WTC11 (cell line): ENCODE results near the gene OR10V1. TPM values are rescaled to one million over a fixed set of nuclear protein-coding genes. Genes with fewer than 3 reads are reported as not detected.
A peak's percentile ranks its signal among the peaks of the same experiment; 100 is the strongest.

Experiments used
- ATAC-seq: fragments of 200-7000 bp; cut with Tn5 transposase; 2 replicates; pipeline ENCODE4 v1.10.0; 2021; ENCODE audit warnings: mild to moderate bottlenecking, moderate library complexity
- CTCF ChIA-PET: fragments of 300-600 bp; sonication (Branson Sonifier 250); formaldehyde crosslinking; loops from one replicate; lab custom pipeline; 2021; ENCODE audit warnings: antibody characterized with exemption; lab: Charles Lee
- POLR2A ChIA-PET: fragments of 350-600 bp; sonication (Branson Sonifier 250); formaldehyde crosslinking; loops from one replicate; lab custom pipeline; 2021; ENCODE audit warnings: antibody characterized with exemption; lab: Charles Lee
- DNase-seq: peaks from one replicate; pipeline ENCODE4 v3.0.0; 2021; ENCODE audit warnings: low spot score
- H3K27ac Mint-ChIP-seq: 2 replicates; pipeline ENCODE4 v1.8.0; 2021; ENCODE audit warnings: mixed read lengths
- H3K27me3 Mint-ChIP-seq: 2 replicates; pipeline ENCODE4 v1.8.0; 2021; ENCODE audit warnings: low read depth, mild to moderate bottlenecking, moderate library complexity, mixed read lengths
- H3K36me3 Mint-ChIP-seq: 2 replicates; pipeline ENCODE4 v1.8.0; 2021; ENCODE audit warnings: mixed read lengths
- H3K4me1 Mint-ChIP-seq: 2 replicates; pipeline ENCODE4 v1.8.0; 2022; ENCODE audit warnings: mixed read lengths
- H3K4me3 Mint-ChIP-seq: 2 replicates; pipeline ENCODE4 v1.8.0; 2021; ENCODE audit warnings: mild to moderate bottlenecking, moderate library complexity, mixed read lengths
- H3K9me3 Mint-ChIP-seq: 2 replicates; pipeline ENCODE4 v1.8.0; 2021; ENCODE audit warnings: mixed read lengths
- ATF1 ChIP-seq: sonication (generic); formaldehyde crosslinking; IDR thresholded peaks from 2 replicates; pipeline ENCODE4 v1.8.1; 2023; ENCODE audit warnings: mild to moderate bottlenecking, moderate library complexity, missing genetic modification reagents
- ATF6 ChIP-seq: sonication (generic); formaldehyde crosslinking; IDR thresholded peaks from 2 replicates; pipeline ENCODE4 v1.8.1; 2023; ENCODE audit warnings: mild to moderate bottlenecking, missing genetic modification reagents
- CBFB ChIP-seq: sonication (generic); formaldehyde crosslinking; IDR thresholded peaks from 2 replicates; pipeline ENCODE4 v1.8.1; 2022; ENCODE audit warnings: mild to moderate bottlenecking, low read depth, missing genetic modification reagents
- CREM ChIP-seq: sonication (generic); formaldehyde crosslinking; IDR thresholded peaks from 2 replicates; pipeline ENCODE4 v1.8.1; 2022; ENCODE audit warnings: mild to moderate bottlenecking, missing genetic modification reagents, moderate library complexity
- ERG ChIP-seq: fragments of 250-450 bp; sonication (Bioruptor Pico); IDR thresholded peaks from 2 replicates; pipeline ENCODE4 v1.8.0; 2021; ENCODE audit warnings: mild to moderate bottlenecking
- FOXK1 ChIP-seq: sonication (generic); formaldehyde crosslinking; IDR thresholded peaks from 2 replicates; pipeline ENCODE4 v1.8.0; 2022; ENCODE audit warnings: mild to moderate bottlenecking, moderate library complexity, missing genetic modification reagents
- GRHL2 ChIP-seq: fragments of 250-450 bp; sonication (Bioruptor Pico); IDR thresholded peaks from 2 replicates; pipeline ENCODE4 v1.8.0; 2022; ENCODE audit warnings: mild to moderate bottlenecking, moderate library complexity; ENCODE audit not compliant: insufficient replicate concordance, severe bottlenecking
- JUN ChIP-seq: sonication (generic); formaldehyde crosslinking; IDR thresholded peaks from 2 replicates; pipeline ENCODE4 v1.8.0; 2023; ENCODE audit warnings: mild to moderate bottlenecking, missing genetic modification reagents
- KAT7 ChIP-seq: sonication (generic); formaldehyde crosslinking; IDR thresholded peaks from 2 replicates; pipeline ENCODE4 v1.8.1; 2023; ENCODE audit warnings: missing genetic modification reagents, mild to moderate bottlenecking, borderline replicate concordance
- RELA ChIP-seq: sonication (generic); formaldehyde crosslinking; IDR thresholded peaks from 2 replicates; pipeline ENCODE4 v1.8.1; 2022; ENCODE audit warnings: missing genetic modification reagents, mild to moderate bottlenecking, borderline replicate concordance
- SOX15 ChIP-seq: fragments of 250-450 bp; sonication (Bioruptor Pico); IDR thresholded peaks from 2 replicates; pipeline ENCODE4 v1.9.0; 2021; ENCODE audit warnings: mild to moderate bottlenecking
- SP1 ChIP-seq: sonication (generic); formaldehyde crosslinking; conservative IDR thresholded peaks from 2 replicates; pipeline ENCODE4 v1.8.1; 2022; ENCODE audit warnings: missing genetic modification reagents
- TEAD4 ChIP-seq: sonication (generic); formaldehyde crosslinking; IDR thresholded peaks from 2 replicates; pipeline ENCODE4 v1.8.0; 2022; ENCODE audit warnings: mild to moderate bottlenecking, missing genetic modification reagents
- ZBTB21 ChIP-seq: sonication (generic); formaldehyde crosslinking; IDR thresholded peaks from 2 replicates; pipeline ENCODE4 v1.8.1; 2023; ENCODE audit warnings: mild to moderate bottlenecking, missing genetic modification reagents, borderline replicate concordance
- ZNF121 ChIP-seq: sonication (generic); formaldehyde crosslinking; IDR thresholded peaks from 2 replicates; pipeline ENCODE4 v1.8.0; 2023; ENCODE audit warnings: missing genetic modification reagents
- ZNF138 ChIP-seq: sonication (generic); formaldehyde crosslinking; conservative IDR thresholded peaks from 2 replicates; pipeline ENCODE4 v1.8.1; 2022; ENCODE audit warnings: mild to moderate bottlenecking, moderate library complexity, missing genetic modification reagents
- ZNF232 ChIP-seq: sonication (generic); formaldehyde crosslinking; IDR thresholded peaks from 2 replicates; pipeline ENCODE4 v1.8.0; 2022; ENCODE audit warnings: mild to moderate bottlenecking, missing genetic modification reagents
- ZNF396 ChIP-seq: fragments of 250-450 bp; sonication (Bioruptor Pico); IDR thresholded peaks from 2 replicates; pipeline ENCODE4 v1.8.0; 2021; ENCODE audit warnings: mild to moderate bottlenecking, moderate library complexity, borderline replicate concordance
- total RNA-seq: library from RNA; stranded (reverse); gene quantifications from 3 replicates; pipeline ENCODE4 v1.2.3, GENCODE V29; 2021
- TF ChIP-seq, protein P1 (sequence below): sonication (generic); formaldehyde crosslinking; IDR thresholded peaks from 2 replicates; pipeline ENCODE4 v1.8.0; 2023; ENCODE audit warnings: mild to moderate bottlenecking, missing genetic modification reagents
- TF ChIP-seq, protein P2 (sequence below): sonication (generic); formaldehyde crosslinking; conservative IDR thresholded peaks from 2 replicates; pipeline ENCODE4 v1.8.1; 2022; ENCODE audit warnings: mild to moderate bottlenecking, missing genetic modification reagents
- TF ChIP-seq, protein P3 (sequence below): sonication (generic); formaldehyde crosslinking; IDR thresholded peaks from 2 replicates; pipeline ENCODE4 v1.8.1; 2022; ENCODE audit warnings: mild to moderate bottlenecking, missing genetic modification reagents, moderate library complexity, borderline replicate concordance

OR10V1 gene
- total RNA-seq, 1 experiment from 2014 or later: not detected

- peaks cover 8% of the 10 kb centered on the region for H3K4me1 Mint-ChIP-seq
- peaks cover 9% of the 10 kb centered on the region for H3K9me3 Mint-ChIP-seq
- H3K27me3 Mint-ChIP-seq: no peaks in the 10 kb centered on the region; the same call in 1 of the 2 replicates
- no peak for DNase-seq
- ChIA-PET CTCF (interaction anchor here (1.2 kb wide), 1 partner anchor 136 kb away, joined by 3 read pairs; no protein-coding TSS in a partner anchor), POLR2A (no interaction called here)
- H3K4me3 Mint-ChIP-seq: no peak overlapping the region
- ATAC-seq: no peak
- H3K27ac Mint-ChIP-seq: no peak overlapping the region
- no peaks in the 10 kb centered on the region for H3K36me3 Mint-ChIP-seq
- TF ChIP-seq SP1 (CRISPR knock-in tag): no peak
- TF ChIP-seq ZNF121: peak; percentile 14; the same call in 1 of the 2 replicates
Measured at GRCh38 chr11:59673291-59673690, 40.4 kb downstream of the OR10V1 start.

GRCh38 chr11:59671471-59671870 is 42.2 kb downstream of the OR10V1 start:
- CTCF ChIA-PET: interaction anchor here (0.5 to 1.6 kb wide), 2 partner anchors 9 to 167 kb away, joined by 3 to 7 read pairs; no protein-coding TSS in a partner anchor

More at GRCh38 chr11:59671471-59671870, 42.2 kb downstream of the OR10V1 start:
- POLR2A ChIA-PET: no interaction called here
- TF ChIP-seq JUN (CRISPR knock-in tag): no peak
- TF ChIP-seq, protein P1, sequence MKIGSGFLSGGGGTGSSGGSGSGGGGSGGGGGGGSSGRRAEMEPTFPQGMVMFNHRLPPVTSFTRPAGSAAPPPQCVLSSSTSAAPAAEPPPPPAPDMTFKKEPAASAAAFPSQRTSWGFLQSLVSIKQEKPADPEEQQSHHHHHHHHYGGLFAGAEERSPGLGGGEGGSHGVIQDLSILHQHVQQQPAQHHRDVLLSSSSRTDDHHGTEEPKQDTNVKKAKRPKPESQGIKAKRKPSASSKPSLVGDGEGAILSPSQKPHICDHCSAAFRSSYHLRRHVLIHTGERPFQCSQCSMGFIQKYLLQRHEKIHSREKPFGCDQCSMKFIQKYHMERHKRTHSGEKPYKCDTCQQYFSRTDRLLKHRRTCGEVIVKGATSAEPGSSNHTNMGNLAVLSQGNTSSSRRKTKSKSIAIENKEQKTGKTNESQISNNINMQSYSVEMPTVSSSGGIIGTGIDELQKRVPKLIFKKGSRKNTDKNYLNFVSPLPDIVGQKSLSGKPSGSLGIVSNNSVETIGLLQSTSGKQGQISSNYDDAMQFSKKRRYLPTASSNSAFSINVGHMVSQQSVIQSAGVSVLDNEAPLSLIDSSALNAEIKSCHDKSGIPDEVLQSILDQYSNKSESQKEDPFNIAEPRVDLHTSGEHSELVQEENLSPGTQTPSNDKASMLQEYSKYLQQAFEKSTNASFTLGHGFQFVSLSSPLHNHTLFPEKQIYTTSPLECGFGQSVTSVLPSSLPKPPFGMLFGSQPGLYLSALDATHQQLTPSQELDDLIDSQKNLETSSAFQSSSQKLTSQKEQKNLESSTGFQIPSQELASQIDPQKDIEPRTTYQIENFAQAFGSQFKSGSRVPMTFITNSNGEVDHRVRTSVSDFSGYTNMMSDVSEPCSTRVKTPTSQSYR (CRISPR knock-in tag): no peak
- no peak for TF ChIP-seq CBFB
- no peak for TF ChIP-seq FOXK1
- TF ChIP-seq ZNF232 (CRISPR knock-in tag): no peak
- TF ChIP-seq TEAD4 (CRISPR knock-in tag): no peak
- TF ChIP-seq ATF1: no peak
- no peak for TF ChIP-seq ATF6 (CRISPR knock-in tag)
- no peak for TF ChIP-seq ZBTB21 (CRISPR knock-in tag)
- no peak for TF ChIP-seq ZNF138 (CRISPR knock-in tag)
- TF ChIP-seq GRHL2 (CRISPR knock-in tag): no peak
- TF ChIP-seq SOX15 (CRISPR knock-in tag): no peak
- TF ChIP-seq ZNF396 (CRISPR knock-in tag): no peak
- TF ChIP-seq KAT7 (CRISPR knock-in tag): no peak
- no peak for TF ChIP-seq CREM (CRISPR knock-in tag)
- TF ChIP-seq RELA (CRISPR knock-in tag): no peak
- TF ChIP-seq, protein P2, sequence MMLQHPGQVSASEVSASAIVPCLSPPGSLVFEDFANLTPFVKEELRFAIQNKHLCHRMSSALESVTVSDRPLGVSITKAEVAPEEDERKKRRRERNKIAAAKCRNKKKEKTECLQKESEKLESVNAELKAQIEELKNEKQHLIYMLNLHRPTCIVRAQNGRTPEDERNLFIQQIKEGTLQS (CRISPR knock-in tag): no peak
- no peak for TF ChIP-seq ERG (CRISPR knock-in tag)
- TF ChIP-seq, protein P3, sequence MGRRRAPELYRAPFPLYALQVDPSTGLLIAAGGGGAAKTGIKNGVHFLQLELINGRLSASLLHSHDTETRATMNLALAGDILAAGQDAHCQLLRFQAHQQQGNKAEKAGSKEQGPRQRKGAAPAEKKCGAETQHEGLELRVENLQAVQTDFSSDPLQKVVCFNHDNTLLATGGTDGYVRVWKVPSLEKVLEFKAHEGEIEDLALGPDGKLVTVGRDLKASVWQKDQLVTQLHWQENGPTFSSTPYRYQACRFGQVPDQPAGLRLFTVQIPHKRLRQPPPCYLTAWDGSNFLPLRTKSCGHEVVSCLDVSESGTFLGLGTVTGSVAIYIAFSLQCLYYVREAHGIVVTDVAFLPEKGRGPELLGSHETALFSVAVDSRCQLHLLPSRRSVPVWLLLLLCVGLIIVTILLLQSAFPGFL (CRISPR knock-in tag): no peak
- TF ChIP-seq, all 79 proteins: peak for 0
- no peaks in the 10 kb centered on the region for H3K9me3 Mint-ChIP-seq
- no peak overlapping the region for H3K4me3 Mint-ChIP-seq
- H3K36me3 Mint-ChIP-seq: peaks cover 9% of the 10 kb centered on the region
- ATAC-seq (no peak), DNase-seq (no peak)
- H3K27me3 Mint-ChIP-seq: no peaks in the 10 kb centered on the region; the same call in 1 of the 2 replicates
- H3K4me1 Mint-ChIP-seq: peaks cover 18% of the 10 kb centered on the region
- no peak overlapping the region for H3K27ac Mint-ChIP-seq
